GM21390 (cell line): Measurements from ENCODE around the gene IL31.

ENCODE experiments used
- ATAC-seq: cut with Tn5 transposase; IDR thresholded peaks from one replicate; pipeline ENCODE4 v1.9.1; 2021; ENCODE audit not compliant: unreplicated experiment

IL31 gene

GRCh38 chr12:122159882-122160281 is 14.1 kb downstream of the IL31 start:
- no peak for ATAC-seq

GRCh38 chr12:122158700-122159285 is 15.2 kb downstream of the IL31 start:
- ATAC-seq: no peak

- ATAC-seq: no peak
These were observed 18.3 kb downstream of the IL31 start for GRCh38 chr12:122155705-122156104.

GRCh38 chr12:122152754-122153153 is 21.3 kb downstream of the IL31 start:
- ATAC-seq: no peak

GRCh38 chr12:122150127-122150681 is 23.8 kb downstream of the IL31 start:
- ATAC-seq: no peak

- ATAC-seq: no peak
These were observed 25.4 kb downstream of the IL31 start for GRCh38 chr12:122148657-122149056.

- no peak for ATAC-seq
These were observed 26.3 kb downstream of the IL31 start for GRCh38 chr12:122147514-122148290.

GRCh38 chr12:122145505-122146330 is 28.3 kb downstream of the IL31 start:
- ATAC-seq: no peak

- ATAC-seq: no peak
These were observed 29.1 kb downstream of the IL31 start for GRCh38 chr12:122144885-122145284.

- ATAC-seq: no peak
These were observed 31.2 kb downstream of the IL31 start for GRCh38 chr12:122142857-122143256.

GRCh38 chr12:122141911-122142725 is 31.9 kb downstream of the IL31 start:
- no peak for ATAC-seq

- no peak for ATAC-seq
These were observed 33.4 kb downstream of the IL31 start for GRCh38 chr12:122140467-122141257.

- no peak for ATAC-seq
These were observed 34.1 kb downstream of the IL31 start for GRCh38 chr12:122139941-122140340.

GRCh38 chr12:122139266-122139665 is 34.8 kb downstream of the IL31 start:
- no peak for ATAC-seq

- no peak for ATAC-seq
These were observed 35.4 kb downstream of the IL31 start for GRCh38 chr12:122138616-122139015.

GRCh38 chr12:122138181-122138580 is 35.8 kb downstream of the IL31 start:
- no peak for ATAC-seq

GRCh38 chr12:122137681-122138080 is 36.3 kb downstream of the IL31 start:
- no peak for ATAC-seq

- no peak for ATAC-seq
These were observed 36.8 kb downstream of the IL31 start for GRCh38 chr12:122137229-122137628.

GRCh38 chr12:122135437-122136031 is 38.5 kb downstream of the IL31 start:
- ATAC-seq: no peak
